DOHH2 (cell line): ENCODE data around the gene CSNK2A3.

Source experiments
- H3F3A ChIP-seq: fragments of 200-600 bp; sonication (generic), shearing (Covaris generic); 2 replicates; pipeline ENCODE4 v1.6.0; 2016; ENCODE audit warnings: antibody characterized with exemption, mild to moderate bottlenecking; ENCODE audit not compliant: control insufficient read depth, insufficient read depth
- H3K27ac ChIP-seq: fragments of 200-600 bp; sonication (generic); 2 replicates; pipeline ENCODE4 v1.5.1; 2014; ENCODE audit warnings: low read depth, mild to moderate bottlenecking, low read length, moderate library complexity
- H3K27me3 ChIP-seq: fragments of 200-600 bp; sonication (generic); 2 replicates; pipeline ENCODE4 v1.6.1; 2014; ENCODE audit warnings: mild to moderate bottlenecking, low read length, mixed read lengths; ENCODE audit not compliant: control insufficient read depth
- H3K36me3 ChIP-seq: fragments of 200-600 bp; sonication (generic); 2 replicates; pipeline ENCODE4 v1.6.1; 2014; ENCODE audit warnings: mild to moderate bottlenecking, low read length, moderate library complexity, mixed read lengths; ENCODE audit not compliant: control insufficient read depth
- H3K4me1 ChIP-seq: fragments of 200-600 bp; sonication (generic); 2 replicates; pipeline ENCODE4 v1.6.1; 2014; ENCODE audit warnings: mild to moderate bottlenecking, low read length, mixed read lengths; ENCODE audit not compliant: control insufficient read depth
- H3K4me2 ChIP-seq: fragments of 200-600 bp; sonication (generic); 2 replicates; pipeline ENCODE4 v1.6.0; 2014; ENCODE audit warnings: mild to moderate bottlenecking, low read length, moderate library complexity
- H3K4me3 ChIP-seq: fragments of 200-600 bp; sonication (generic); 2 replicates; pipeline ENCODE4 v1.5.1; 2014; ENCODE audit warnings: mild to moderate bottlenecking, low read length, mixed read lengths
- H3K79me2 ChIP-seq: fragments of 200-600 bp; sonication (generic); 2 replicates; pipeline ENCODE4 v1.6.1; 2014; ENCODE audit warnings: mild to moderate bottlenecking, low read length, mixed read lengths; ENCODE audit not compliant: control insufficient read depth
- H3K9me2 ChIP-seq: fragments of 200-600 bp; sonication (generic); replicated peaks from 2 replicates; pipeline ENCODE4 v1.6.1; 2014; ENCODE audit warnings: mild to moderate bottlenecking, low read length, mixed read lengths; ENCODE audit not compliant: control insufficient read depth
- H3K9me3 ChIP-seq: fragments of 200-600 bp; sonication (generic); 2 replicates; pipeline ENCODE4 v1.6.1; 2014; ENCODE audit warnings: antibody characterized with exemption, low read length, mixed read lengths; ENCODE audit not compliant: control insufficient read depth, insufficient read depth
- H4K20me1 ChIP-seq: fragments of 200-600 bp; sonication (generic); 2 replicates; pipeline ENCODE4 v1.6.0; 2014; ENCODE audit warnings: low read depth, mild to moderate bottlenecking, antibody characterized with exemption, low read length, moderate library complexity; ENCODE audit not compliant: control insufficient read depth, insufficient read depth
- CTCF ChIP-seq: fragments of 200-600 bp; sonication (generic); IDR thresholded peaks from one replicate; pipeline ENCODE4 v1.5.1; 2014; ENCODE audit warnings: antibody characterized with exemption, mild to moderate bottlenecking, low read depth, low read length; ENCODE audit not compliant: poor library complexity, severe bottlenecking
- EZH2phosphoT487 ChIP-seq: fragments of 200-600 bp; sonication (generic); IDR thresholded peaks from 2 replicates; pipeline ENCODE4 v1.6.1; 2017; ENCODE audit warnings: borderline replicate concordance, mild to moderate bottlenecking, antibody characterized with exemption, low read length, moderate library complexity, mixed read lengths

Gene CSNK2A3

GRCh38 chr11:11387207-11387606 is 34.2 kb upstream of the CSNK2A3 start:
- H3K36me3 ChIP-seq = no peaks in the 10 kb centered on the region
- no peak overlapping the region for H3K4me2 ChIP-seq
- H4K20me1 ChIP-seq = no peaks in the 10 kb centered on the region
- H3K4me3 ChIP-seq = no peak overlapping the region
- no peaks in the 10 kb centered on the region for H3K9me3 ChIP-seq
- H3K27ac ChIP-seq = no peak overlapping the region
- H3K79me2 ChIP-seq = no peaks in the 10 kb centered on the region
- no peaks in the 10 kb centered on the region for H3F3A ChIP-seq
- TF ChIP-seq EZH2phosphoT487 = no peak
- no peak for TF ChIP-seq CTCF
- no peaks in the 10 kb centered on the region for H3K27me3 ChIP-seq
- no peaks in the 10 kb centered on the region for H3K9me2 ChIP-seq
- H3K4me1 ChIP-seq = no peaks in the 10 kb centered on the region

DNA sequence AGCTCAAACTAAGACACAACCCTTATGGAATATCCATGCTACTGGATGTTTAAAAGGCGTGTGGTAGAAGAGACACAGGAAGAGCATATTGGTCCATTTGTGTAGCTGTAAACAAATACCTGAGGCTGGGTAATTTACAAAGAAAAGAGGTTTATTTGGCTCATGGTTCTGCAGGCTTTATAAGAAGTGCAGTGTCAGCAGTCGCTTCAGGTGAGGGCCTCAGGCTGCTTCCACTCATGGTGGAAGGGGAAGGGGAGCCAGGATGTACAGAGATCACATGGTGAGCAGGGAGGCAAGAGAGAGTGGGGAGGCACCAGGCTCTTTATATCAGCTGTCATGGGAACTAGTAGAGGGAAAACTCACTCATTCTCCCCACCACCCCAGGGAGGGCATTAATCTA is 31.8 kb upstream of the CSNK2A3 start:
- TF ChIP-seq EZH2phosphoT487 = no peak
- TF ChIP-seq CTCF = no peak
- no peaks in the 10 kb centered on the region for H3K9me2 ChIP-seq
- H3K36me3 ChIP-seq = no peaks in the 10 kb centered on the region
- no peaks in the 10 kb centered on the region for H3F3A ChIP-seq
- no peak overlapping the region for H3K4me2 ChIP-seq
- no peaks in the 10 kb centered on the region for H3K4me1 ChIP-seq
- no peaks in the 10 kb centered on the region for H4K20me1 ChIP-seq
- H3K79me2 ChIP-seq = no peaks in the 10 kb centered on the region
- H3K4me3 ChIP-seq = no peak overlapping the region
- no peak overlapping the region for H3K27ac ChIP-seq
- no peaks in the 10 kb centered on the region for H3K27me3 ChIP-seq
- no peaks in the 10 kb centered on the region for H3K9me3 ChIP-seq

- Histone ChIP-seq H3F3A (no peaks in the 10 kb centered on the region), H3K4me2 (no peak overlapping the region), H3K79me2 (no peaks in the 10 kb centered on the region), H3K9me3 (no peaks in the 10 kb centered on the region), H3K9me2 (no peaks in the 10 kb centered on the region), H3K27me3 (no peaks in the 10 kb centered on the region), H3K4me3 (no peak overlapping the region), H3K36me3 (no peaks in the 10 kb centered on the region), H3K4me1 (no peaks in the 10 kb centered on the region), H4K20me1 (no peaks in the 10 kb centered on the region), H3K27ac (no peak overlapping the region)
- no peak for TF ChIP-seq EZH2phosphoT487
- TF ChIP-seq CTCF = no peak
Measured at GRCh38 chr11:11383995-11384394, 30.9 kb upstream of the CSNK2A3 start.
